T47D (cell line): ENCODE results near the gene KCNN3.
"Not testable (repeated sequence)": the region's sequence is repeated elsewhere in the genome, so short reads cannot be mapped to it uniquely, and the experiment has no call there.

Experiments
- DNase-seq, 2 experiments: peaks; one replicate each; pipeline versions ENCODE4 v3.0.0 to v3.0.0-alpha.2; 2011 to 2012; ENCODE audit warnings: low read depth in 1 of 2, low spot score in 1 of 2
- JUND ChIP-seq: IDR thresholded peaks from 2 replicates; pipeline ENCODE4 v1.6.1; 2012; ENCODE audit warnings: low read depth
- in situ Hi-C: cut with HindIII; loops from 2 replicates; pipeline ENCODE4 v1.10.0; 2016; ENCODE audit warnings: low sequenced_read_pairs, low pct_unique_long_range_greater_than_20kb

KCNN3 gene

GRCh38 chr1:154870115-154870571, at the start of gene KCNN3:
KCNN3 (minus strand) TSS chr1:154870281; CDS start chr1:154869964, 317 bp downstream.
- in situ Hi-C loops: no loop called here
- TF ChIP-seq JUND: no peak
- DNase-seq: peak; percentile 98 to 99

- in situ Hi-C loops: no loop called here
- no peak for TF ChIP-seq JUND
- no peak for DNase-seq
These were observed 43.2 kb upstream of the KCNN3 start for GRCh38 chr1:154913273-154913672.

GRCh38 chr1:154912755-154913154, 42.7 kb upstream of the KCNN3 start:
- in situ Hi-C loops: no loop called here
- TF ChIP-seq JUND: no peak
- DNase-seq: peak in 1 of 2 experiments; percentile 10

- DNase-seq: no peak
- in situ Hi-C loops: no loop called here
- TF ChIP-seq JUND: no peak
These were observed 41.8 kb upstream of the KCNN3 start for GRCh38 chr1:154911691-154912550.

- no peak for TF ChIP-seq JUND
- DNase-seq: no peak
- in situ Hi-C loops: no loop called here
These were observed 40.8 kb upstream of the KCNN3 start for GRCh38 chr1:154910851-154911250.

- TF ChIP-seq JUND: no peak
- DNase-seq: no peak
- in situ Hi-C loops: no loop called here
These were observed 38.9 kb upstream of the KCNN3 start for GRCh38 chr1:154908937-154909336.

GRCh38 chr1:154908129-154908528, 38.0 kb upstream of the KCNN3 start:
- in situ Hi-C loops: not testable (repeated sequence)
- DNase-seq: peak in 1 of 2 experiments; percentile 16

GRCh38 chr1:154906621-154907081, 36.6 kb upstream of the KCNN3 start:
- in situ Hi-C loops: no loop called here
- TF ChIP-seq JUND: no peak
- peak in 1 of 2 experiments; percentile 71 for DNase-seq

- TF ChIP-seq JUND: no peak
- DNase-seq: no peak
- in situ Hi-C loops: no loop called here
These were observed 33.0 kb upstream of the KCNN3 start for GRCh38 chr1:154902938-154903566.

- no peak for DNase-seq
- in situ Hi-C loops: no loop called here
- no peak for TF ChIP-seq JUND
These were observed 31.5 kb upstream of the KCNN3 start for GRCh38 chr1:154901591-154901990.

GRCh38 chr1:154899041-154899440, 29.0 kb upstream of the KCNN3 start:
- DNase-seq: no peak
- in situ Hi-C loops: no loop called here
- TF ChIP-seq JUND: no peak

- no peak for TF ChIP-seq JUND
- in situ Hi-C loops: no loop called here
- DNase-seq: no peak
These were observed 26.7 kb upstream of the KCNN3 start for GRCh38 chr1:154896771-154897286.

GRCh38 chr1:154895798-154896197, 25.7 kb upstream of the KCNN3 start:
- in situ Hi-C loops: no loop called here
- DNase-seq: no peak

More at GRCh38 chr1:154895798-154896197, 25.7 kb upstream of the KCNN3 start:
- no peak for TF ChIP-seq JUND
